GM21717 (cell line): ENCODE measurements around the gene SLAMF1.
"Not testable (repeated sequence)": the region's sequence is repeated elsewhere in the genome, so short reads cannot be mapped to it uniquely, and the experiment has no call there.

ENCODE experiments used
- ATAC-seq: cut with Tn5 transposase; IDR thresholded peaks from one replicate; pipeline ENCODE4 v1.9.1; 2021; ENCODE audit warnings: mild to moderate bottlenecking, moderate library complexity; ENCODE audit not compliant: unreplicated experiment

Gene SLAMF1

GRCh38 chr1:160567858-160568682, 78.8 kb downstream of the SLAMF1 start:
- no peak for ATAC-seq

- ATAC-seq = no peak
These were observed 79.5 kb downstream of the SLAMF1 start for GRCh38 chr1:160567341-160567740.

GRCh38 chr1:160565564-160565963, 81.3 kb downstream of the SLAMF1 start:
- ATAC-seq = no peak

- ATAC-seq = not testable (repeated sequence)
These were observed 83.6 kb downstream of the SLAMF1 start for GRCh38 chr1:160563230-160563629.

GRCh38 chr1:160562745-160563144, 84.1 kb downstream of the SLAMF1 start:
- not testable (repeated sequence) for ATAC-seq

GRCh38 chr1:160560806-160561205, 86.0 kb downstream of the SLAMF1 start:
- ATAC-seq = no peak

- ATAC-seq = no peak
These were observed 86.7 kb downstream of the SLAMF1 start for GRCh38 chr1:160560045-160560705.

GRCh38 chr1:160559437-160559836, 87.4 kb downstream of the SLAMF1 start:
- not testable (repeated sequence) for ATAC-seq

GRCh38 chr1:160558660-160559380, 88.0 kb downstream of the SLAMF1 start:
- no peak for ATAC-seq
